ENCODE measurements around the gene COA5.

DNA sequence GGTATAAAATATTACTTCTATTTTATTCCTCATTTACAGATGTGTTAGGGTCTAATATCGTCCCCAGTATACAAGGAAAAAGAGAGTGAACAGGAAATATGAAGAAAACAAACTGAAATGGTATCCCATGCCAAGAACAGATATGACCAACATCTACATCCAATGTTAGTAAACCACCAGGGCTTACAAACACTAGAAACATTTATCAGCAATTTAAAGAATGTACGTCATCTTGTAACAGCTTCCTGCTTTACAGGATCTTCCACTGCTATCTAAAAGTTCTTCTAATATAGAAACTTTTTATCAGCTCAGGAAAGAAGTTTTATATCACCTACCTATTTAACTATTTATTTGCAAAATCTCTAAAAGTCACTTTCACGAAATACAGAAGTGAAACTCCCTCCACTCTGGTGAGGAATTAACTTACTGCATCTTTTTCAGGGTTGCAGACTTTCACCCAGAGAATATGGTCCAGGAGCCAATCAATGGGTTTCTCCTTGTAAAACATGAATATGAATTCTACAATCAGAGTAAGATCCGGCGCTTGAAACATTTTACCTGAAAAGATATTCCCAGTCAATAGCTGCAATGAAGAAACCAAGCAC, 35.3 kb upstream of the COA5 start:
- TF ChIP-seq POLR2AphosphoS5 (IDR thresholded peaks at IDR 0.05; ENCODE audit: low read depth, low read length) (no peak), REST (IDR thresholded peaks at IDR 0.05; ENCODE audit: insufficient read depth in 1 of 2, low read depth in 2 of 2, low read length in 2 of 2) (no peak)

All from PFSK-1 (cell line).